ENCODE measurements around the gene ABCC11.

ABCC11 gene

GRCh38 chr16:48247311-48247710, at the start of gene ABCC11:
Gene ABCC11 (minus strand): TSS chr16:48247539. CDS start chr16:48231921, 15,618 bp downstream.
- DNase-seq (ENCODE audit: low spot score), result no peak

GRCh38 chr16:48295488-48296281, 48.3 kb upstream of the ABCC11 start:
- no peak for DNase-seq (ENCODE audit: low spot score)

GRCh38 chr16:48294724-48295123, 47.4 kb upstream of the ABCC11 start:
- no peak for DNase-seq (ENCODE audit: low spot score)

GRCh38 chr16:48292452-48292851, 45.1 kb upstream of the ABCC11 start:
- no peak for DNase-seq (ENCODE audit: low spot score)

- DNase-seq (ENCODE audit: low spot score), result no peak
Measured at GRCh38 chr16:48291754-48292153, 44.4 kb upstream of the ABCC11 start.

GRCh38 chr16:48291303-48291702, 44.0 kb upstream of the ABCC11 start:
- DNase-seq (ENCODE audit: low spot score), result peak; percentile 13

GRCh38 chr16:48287239-48287638, 39.9 kb upstream of the ABCC11 start:
- DNase-seq (ENCODE audit: low spot score), result no peak

- no peak for DNase-seq (ENCODE audit: low spot score)
Measured at GRCh38 chr16:48284772-48285409, 37.6 kb upstream of the ABCC11 start.

- DNase-seq (ENCODE audit: low spot score), result no peak
Measured at GRCh38 chr16:48282636-48283263, 35.4 kb upstream of the ABCC11 start.

GRCh38 chr16:48280546-48280945, 33.2 kb upstream of the ABCC11 start:
- no peak for DNase-seq (ENCODE audit: low spot score)

GRCh38 chr16:48279199-48279598, 31.9 kb upstream of the ABCC11 start:
- no peak for DNase-seq (ENCODE audit: low spot score)

GRCh38 chr16:48277158-48277557, 29.8 kb upstream of the ABCC11 start:
- DNase-seq (ENCODE audit: low spot score), result no peak

GRCh38 chr16:48276102-48276501, 28.8 kb upstream of the ABCC11 start:
- no peak for DNase-seq (ENCODE audit: low spot score)

- DNase-seq (ENCODE audit: low spot score), result no peak
Measured at GRCh38 chr16:48274476-48274875, 27.1 kb upstream of the ABCC11 start.

- no peak for DNase-seq (ENCODE audit: low spot score)
Measured at GRCh38 chr16:48272837-48273421, 25.6 kb upstream of the ABCC11 start.

- peak; percentile 5 for DNase-seq (ENCODE audit: low spot score)
Measured at GRCh38 chr16:48271728-48272127, 24.4 kb upstream of the ABCC11 start.

GRCh38 chr16:48269011-48269410, 21.7 kb upstream of the ABCC11 start:
- DNase-seq (ENCODE audit: low spot score), result no peak

- no peak for DNase-seq (ENCODE audit: low spot score)
Measured at GRCh38 chr16:48262631-48263030, 15.3 kb upstream of the ABCC11 start.

GRCh38 chr16:48261569-48261968, 14.2 kb upstream of the ABCC11 start:
- no peak for DNase-seq (ENCODE audit: low spot score)

GRCh38 chr16:48256579-48257177, 9.3 kb upstream of the ABCC11 start:
- no peak for DNase-seq (ENCODE audit: low spot score)

GRCh38 chr16:48252013-48252412, 4.7 kb upstream of the ABCC11 start:
- no peak for DNase-seq (ENCODE audit: low spot score)

GRCh38 chr16:48250520-48251278, 3.4 kb upstream of the ABCC11 start:
- DNase-seq (ENCODE audit: low spot score), result no peak

All from GM03348 (cell line).